GM23248 (cell line): Measurements from ENCODE around the gene ZNF585A. TPM values are rescaled to one million over a fixed set of nuclear protein-coding genes. Genes with fewer than 3 reads are reported as not detected.

ENCODE experiments used
- DNase-seq: peaks from one replicate; pipeline ENCODE4 v3.0.0-alpha.2; 2015
- H2AFZ ChIP-seq: fragments of 200-600 bp; sonication (generic); 2 replicates; pipeline ENCODE4 v1.6.1; 2016; ENCODE audit warnings: antibody characterized with exemption
- H3F3A ChIP-seq: fragments of 200-600 bp; sonication (generic); 2 replicates; pipeline ENCODE4 v1.6.1; 2016; ENCODE audit warnings: mild to moderate bottlenecking, antibody characterized with exemption, mixed run types; ENCODE audit not compliant: insufficient read depth
- H3K27ac ChIP-seq: fragments of 200-600 bp; sonication (generic); 2 replicates; pipeline ENCODE4 v1.5.1; 2016; ENCODE audit warnings: mild to moderate bottlenecking
- H3K27me3 ChIP-seq: fragments of 200-600 bp; sonication (generic); replicated peaks from 2 replicates; pipeline ENCODE4 v1.6.1; 2016; ENCODE audit warnings: mild to moderate bottlenecking; ENCODE audit not compliant: insufficient read depth
- H3K36me3 ChIP-seq: fragments of 200-600 bp; sonication (generic); 2 replicates; pipeline ENCODE4 v1.6.1; 2016; ENCODE audit warnings: low read depth, mild to moderate bottlenecking
- H3K4me1 ChIP-seq: fragments of 200-600 bp; sonication (generic); 2 replicates; pipeline ENCODE4 v1.6.1; 2016; ENCODE audit warnings: mild to moderate bottlenecking; ENCODE audit not compliant: insufficient read depth
- H3K4me2 ChIP-seq: fragments of 200-600 bp; sonication (generic); one replicate; pipeline ENCODE4 v1.6.1; 2016; ENCODE audit warnings: mild to moderate bottlenecking; ENCODE audit not compliant: unreplicated experiment
- H3K4me3 ChIP-seq: fragments of 200-600 bp; sonication (generic); 2 replicates; pipeline ENCODE4 v1.5.1; 2016; ENCODE audit warnings: mild to moderate bottlenecking
- H3K79me2 ChIP-seq: fragments of 200-600 bp; sonication (generic); 2 replicates; pipeline ENCODE4 v1.6.1; 2016; ENCODE audit warnings: mild to moderate bottlenecking; ENCODE audit not compliant: insufficient read depth
- H3K9ac ChIP-seq: fragments of 200-600 bp; sonication (generic); 2 replicates; pipeline ENCODE4 v1.6.1; 2016; ENCODE audit warnings: mild to moderate bottlenecking
- H3K9me2 ChIP-seq: fragments of 200-600 bp; sonication (generic); 2 replicates; pipeline ENCODE4 v1.6.1; 2016; ENCODE audit warnings: mixed run types, mild to moderate bottlenecking, moderate library complexity; ENCODE audit not compliant: insufficient read depth
- H3K9me3 ChIP-seq: fragments of 200-600 bp; sonication (generic); one replicate; pipeline ENCODE4 v1.6.1; 2017; ENCODE audit warnings: low read depth
- H4K20me1 ChIP-seq: fragments of 200-600 bp; sonication (generic); 2 replicates; pipeline ENCODE4 v1.6.0; 2016; ENCODE audit not compliant: insufficient read depth
- EZH2 ChIP-seq: fragments of 200-600 bp; sonication (generic); IDR thresholded peaks from 2 replicates; pipeline ENCODE4 v1.6.1; 2018; ENCODE audit warnings: antibody characterized with exemption, mild to moderate bottlenecking; ENCODE audit not compliant: insufficient read depth, poor library complexity, severe bottlenecking
- EZH2phosphoT487 ChIP-seq: fragments of 200-600 bp; sonication (generic); IDR thresholded peaks from 2 replicates; pipeline ENCODE4 v1.6.1; 2018; ENCODE audit warnings: antibody characterized with exemption, moderate library complexity, mild to moderate bottlenecking, low read depth; ENCODE audit not compliant: insufficient read depth
- WGBS, 2 experiments: methylation state at CpG; one replicate each; pipeline ENCODE4 v1.1.6; 2015 to 2017; ENCODE audit warnings: low lambda C conversion rate in 2 of 2, low coverage in 1 of 2; ENCODE audit errors: missing lambda C conversion rate in 2 of 2; 5-methylcytosine and 5-hydroxymethylcytosine counted together
- in situ Hi-C: fragments of 300-500 bp; cut with MboI; formaldehyde crosslinking; loops from 2 replicates; pipeline ENCODE4 v1.15.0; 2020
- polyA plus RNA-seq: library from polyadenylated mRNA; unstranded; fragments of >200 nt; fragmentation: Nextera tagmentation; extraction: Ambion mirVana; gene quantifications from 2 replicates; pipeline ENCODE4 v1.2.1, GENCODE V29; 2016
- total RNA-seq: library from RNA; depleted of rRNA; stranded (reverse); fragments of >200 nt; shearing (Covaris generic); gene quantifications from 2 replicates; pipeline ENCODE4 v1.2.3, GENCODE V29; 2014; rRNA removed

The ZNF585A gene
- total and polyA plus RNA-seq, 2 experiments from 2014 or later: 3.6 to 14.3 TPM

DNA sequence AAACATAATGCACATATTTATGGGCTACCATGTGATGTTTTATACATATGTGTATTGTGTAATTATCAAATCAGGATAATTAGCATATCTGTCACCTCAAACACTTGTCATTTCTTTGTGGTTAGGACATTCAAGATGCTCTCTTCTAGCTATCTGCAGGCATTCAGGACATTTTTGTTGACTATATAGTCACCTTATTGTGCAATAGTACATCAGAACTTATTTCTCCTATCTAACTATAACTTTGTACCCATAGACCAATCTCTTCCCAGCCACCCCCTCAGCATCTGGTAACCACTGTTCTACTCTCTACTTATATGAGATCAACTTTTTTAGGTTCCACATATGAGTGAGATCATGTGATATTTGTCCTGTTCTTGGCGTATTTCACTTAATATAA is 73.9 kb downstream of the ZNF585A start:
- Histone ChIP-seq H3K4me1 (no peaks in the 10 kb centered on the region), H3K9ac (no peak overlapping the region), H3K9me3 (no peaks in the 10 kb centered on the region), H2AFZ (no peak overlapping the region), H4K20me1 (no peaks in the 10 kb centered on the region), H3K4me2 (no peak overlapping the region), H3F3A (no peaks in the 10 kb centered on the region), H3K36me3 (peaks cover 60% of the 10 kb centered on the region), H3K27ac (no peak overlapping the region), H3K9me2 (no peaks in the 10 kb centered on the region), H3K4me3 (no peak overlapping the region), H3K79me2 (no peaks in the 10 kb centered on the region), H3K27me3 (no peaks in the 10 kb centered on the region)
- WGBS, 2 experiments: 67 to 68% methylated on average over 1 of the region's 1 CpG
- in situ Hi-C loops: no loop called here
- no peak for DNase-seq
- no peak for TF ChIP-seq EZH2phosphoT487

DNA sequence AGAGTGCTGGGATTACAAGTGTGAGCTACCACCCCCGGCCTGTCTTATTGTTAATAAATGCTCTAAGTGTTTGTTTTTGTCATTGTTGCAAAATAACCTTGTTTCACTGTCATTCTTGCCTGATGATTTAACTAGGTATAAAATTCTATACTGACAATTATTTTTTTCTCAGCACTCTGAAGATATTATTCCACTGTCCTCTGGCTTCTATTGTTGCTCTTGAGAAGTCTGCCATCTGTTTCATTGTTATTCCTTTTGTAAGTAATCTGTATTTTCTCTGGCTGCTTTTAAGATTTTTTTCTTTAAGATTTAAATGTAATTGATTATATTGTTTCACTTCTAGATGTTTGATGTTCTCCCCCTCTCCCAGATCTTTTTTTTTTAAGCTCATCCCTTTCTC is 76.6 kb downstream of the ZNF585A start:
- no peak overlapping the region for H2AFZ ChIP-seq
- H3K4me2 ChIP-seq: no peak overlapping the region
- no peaks in the 10 kb centered on the region for H3K4me1 ChIP-seq
- no peak overlapping the region for H3K4me3 ChIP-seq
- H4K20me1 ChIP-seq: no peaks in the 10 kb centered on the region
- H3F3A ChIP-seq: no peaks in the 10 kb centered on the region
- WGBS, 2 experiments: 81 to 82% methylated on average over 1 of the region's 1 CpG
- H3K9ac ChIP-seq: no peak overlapping the region
- H3K9me3 ChIP-seq: no peaks in the 10 kb centered on the region
- peaks cover 72% of the 10 kb centered on the region for H3K36me3 ChIP-seq
- DNase-seq: peak; percentile 12
- no peak overlapping the region for H3K27ac ChIP-seq
- H3K9me2 ChIP-seq: no peaks in the 10 kb centered on the region
- TF ChIP-seq EZH2phosphoT487 (no peak), EZH2 (no peak)
- in situ Hi-C loops: no loop called here
- no peaks in the 10 kb centered on the region for H3K27me3 ChIP-seq
- no peaks in the 10 kb centered on the region for H3K79me2 ChIP-seq

Other genes starting within 250 kb of the ZNF585A start
- 5.1 and 10.4 TPM in 2 replicates for gene ZNF420, start 94.3 kb downstream of the ZNF585A start, total RNA-seq
- 5.9 and 7.1 TPM in 2 replicates for gene ZNF420, start 94.3 kb downstream of the ZNF585A start, polyA plus RNA-seq
- 10.6 and 21.3 TPM in 2 replicates for gene ZNF585B, start 37.8 kb upstream of the ZNF585A start, total RNA-seq
- gene ZNF585B, start 37.8 kb upstream of the ZNF585A start, polyA plus RNA-seq: 6.1 and 8.4 TPM in 2 replicates
- gene ZNF383, start 45.5 kb upstream of the ZNF585A start, total RNA-seq: 3.4 and 5.5 TPM in 2 replicates
- 3.3 and 4.1 TPM in 2 replicates for gene ZNF383, start 45.5 kb upstream of the ZNF585A start, polyA plus RNA-seq
- 3.5 and 10.2 TPM in 2 replicates for gene ZNF527, start 198.4 kb upstream of the ZNF585A start, total RNA-seq
- 2.4 and 2.9 TPM in 2 replicates for gene ZNF527, start 198.4 kb upstream of the ZNF585A start, polyA plus RNA-seq